GM18867 (cell line): ENCODE results near the gene ZBTB7C.

ENCODE experiments used
- ATAC-seq: cut with Tn5 transposase; IDR thresholded peaks from one replicate; pipeline ENCODE4 v1.9.1; 2021; ENCODE audit warnings: mild to moderate bottlenecking, moderate library complexity; ENCODE audit not compliant: unreplicated experiment

Gene ZBTB7C

GRCh38 chr18:47985866-47986265, 423.3 kb downstream of the ZBTB7C start:
- ATAC-seq: no peak

GRCh38 chr18:47984991-47985390, 424.2 kb downstream of the ZBTB7C start:
- ATAC-seq: no peak

GRCh38 chr18:47983946-47984345, 425.2 kb downstream of the ZBTB7C start:
- ATAC-seq: no peak

- no peak for ATAC-seq
Measured at GRCh38 chr18:47983055-47983454, 426.1 kb downstream of the ZBTB7C start.

GRCh38 chr18:47981830-47982229, 427.4 kb downstream of the ZBTB7C start:
- ATAC-seq: no peak

GRCh38 chr18:47981320-47981719, 427.9 kb downstream of the ZBTB7C start:
- no peak for ATAC-seq

GRCh38 chr18:47979611-47980200, 429.5 kb downstream of the ZBTB7C start:
- no peak for ATAC-seq

- ATAC-seq: no peak
Measured at GRCh38 chr18:47978603-47979002, 430.6 kb downstream of the ZBTB7C start.

- no peak for ATAC-seq
Measured at GRCh38 chr18:47978141-47978540, 431.0 kb downstream of the ZBTB7C start.
